Retinal pigment epithelial cell (primary cell): ENCODE results near the gene TRIM24.

Experiments used
- DNase-seq: peaks from one replicate; pipeline ENCODE4 v3.0.0-alpha.2; 2010; ENCODE audit warnings: low read depth
- H3K4me3 ChIP-seq: 2 replicates; pipeline ENCODE4 v1.5.1; 2011; ENCODE audit warnings: mild to moderate bottlenecking, low read length, control low read depth, moderate library complexity
- CTCF ChIP-seq: conservative IDR thresholded peaks from 2 replicates; pipeline ENCODE4 v1.5.1; 2011; ENCODE audit warnings: low read depth, low read length, control low read depth, inconsistent platforms

Gene TRIM24

GRCh38 chr7:138579671-138580070, 119.6 kb downstream of the TRIM24 start:
- no peak for TF ChIP-seq CTCF
- H3K4me3 ChIP-seq: no peak overlapping the region
- DNase-seq: no peak

GRCh38 chr7:138581065-138581464, 121.0 kb downstream of the TRIM24 start:
- TF ChIP-seq CTCF: no peak
- DNase-seq: no peak
- no peak overlapping the region for H3K4me3 ChIP-seq

GRCh38 chr7:138584283-138584682, 124.2 kb downstream of the TRIM24 start:
- no peak overlapping the region for H3K4me3 ChIP-seq
- DNase-seq: no peak
- no peak for TF ChIP-seq CTCF

- no peak overlapping the region for H3K4me3 ChIP-seq
- no peak for TF ChIP-seq CTCF
- no peak for DNase-seq
Observed at GRCh38 chr7:138584696-138585095, 124.6 kb downstream of the TRIM24 start.

GRCh38 chr7:138585283-138585993, 125.4 kb downstream of the TRIM24 start:
- no peak overlapping the region for H3K4me3 ChIP-seq
- DNase-seq: no peak
- no peak for TF ChIP-seq CTCF

- no peak for TF ChIP-seq CTCF
- DNase-seq: no peak
- H3K4me3 ChIP-seq: no peak overlapping the region
Observed at GRCh38 chr7:138587485-138587884, 127.4 kb downstream of the TRIM24 start.

GRCh38 chr7:138588986-138589385, 128.9 kb downstream of the TRIM24 start:
- no peak overlapping the region for H3K4me3 ChIP-seq
- no peak for TF ChIP-seq CTCF
- no peak for DNase-seq
